ENCODE results near the gene LCLAT1.
"Not testable (repeated sequence)": the region's sequence is repeated elsewhere in the genome, so short reads cannot be mapped to it uniquely, and the experiment has no call there.

LCLAT1 gene

DNA sequence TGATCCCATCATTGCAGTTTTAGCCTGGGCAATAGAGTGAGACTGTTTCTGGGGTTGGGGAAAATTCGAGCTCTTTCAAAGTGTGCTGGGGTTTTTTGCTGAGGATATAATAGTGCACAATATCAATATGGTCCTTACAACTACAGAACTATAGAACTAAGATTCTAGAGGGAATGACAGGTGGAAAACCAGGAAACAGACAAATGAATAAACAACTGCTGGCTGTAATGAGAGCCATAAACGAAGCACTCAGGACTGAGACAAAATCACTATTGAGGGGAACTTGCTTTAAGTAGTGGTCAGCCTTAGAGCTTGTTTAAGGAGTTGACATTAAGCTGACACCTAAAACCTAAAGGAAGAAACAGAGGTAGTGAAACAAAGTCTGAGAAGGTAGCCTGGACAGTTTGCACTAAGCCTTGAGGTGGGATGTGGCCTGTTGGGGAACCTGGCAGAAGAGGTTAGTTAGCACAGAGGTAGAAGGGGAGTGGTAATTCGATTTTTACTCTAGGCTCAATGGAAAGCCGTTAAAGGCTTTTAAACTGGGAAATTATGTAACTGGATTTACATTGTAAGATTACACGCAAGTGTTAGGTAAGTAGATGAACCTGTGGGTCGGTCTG lies 33.8 kb downstream of the LCLAT1 start:
- no peak for DNase-seq
- in situ Hi-C loops (cut with MboI; ENCODE audit: low pct_unique_long_range_greater_than_20kb, low sequenced_read_pairs): no loop called here

DNA sequence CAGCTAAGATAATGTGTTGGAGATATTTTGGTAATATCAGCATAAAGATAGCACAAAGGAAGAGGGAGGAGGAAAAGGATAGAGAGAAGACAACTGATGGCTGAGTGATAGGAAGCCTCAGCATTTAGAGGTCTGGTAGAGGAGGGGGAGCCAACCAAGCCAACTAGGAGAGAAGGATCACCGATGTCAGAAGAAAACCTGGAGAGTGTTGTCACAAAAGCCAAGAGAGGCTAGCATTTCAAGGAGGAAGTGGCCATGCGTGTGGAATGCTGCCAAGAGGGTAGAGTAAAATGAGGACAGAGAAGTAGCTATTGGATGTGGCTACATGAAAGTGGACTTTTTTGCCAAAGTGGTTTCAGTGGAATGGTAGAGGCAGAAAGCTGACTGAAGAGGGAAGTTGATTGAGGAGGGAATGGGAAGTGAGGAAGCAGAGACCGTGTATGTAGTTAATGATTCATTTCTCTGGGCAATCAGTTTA lies 34.3 kb downstream of the LCLAT1 start:
- in situ Hi-C loops (cut with MboI; ENCODE audit: low pct_unique_long_range_greater_than_20kb, low sequenced_read_pairs): no loop called here
- DNase-seq: peak; percentile 86

DNA sequence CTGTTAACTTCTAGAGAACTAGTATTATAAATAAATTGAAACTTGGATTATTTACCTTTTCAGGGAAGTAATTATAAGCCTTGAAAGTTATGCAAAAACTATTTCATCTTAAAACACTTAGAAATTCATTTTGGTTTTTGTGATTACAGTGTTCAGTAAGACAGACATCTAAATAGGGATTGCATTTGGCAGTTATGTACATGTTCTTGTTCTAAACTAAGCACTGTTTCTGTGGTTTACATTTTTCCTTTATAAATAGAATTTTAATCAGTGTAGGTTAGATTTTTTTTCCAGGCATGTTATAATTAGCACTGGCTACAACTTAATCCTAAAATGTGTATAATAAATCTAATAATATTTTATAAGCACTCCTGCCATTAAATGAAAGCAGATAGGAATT lies 35.0 kb downstream of the LCLAT1 start:
- in situ Hi-C loops (cut with MboI; ENCODE audit: low pct_unique_long_range_greater_than_20kb, low sequenced_read_pairs): no loop called here
- DNase-seq: no peak

DNA sequence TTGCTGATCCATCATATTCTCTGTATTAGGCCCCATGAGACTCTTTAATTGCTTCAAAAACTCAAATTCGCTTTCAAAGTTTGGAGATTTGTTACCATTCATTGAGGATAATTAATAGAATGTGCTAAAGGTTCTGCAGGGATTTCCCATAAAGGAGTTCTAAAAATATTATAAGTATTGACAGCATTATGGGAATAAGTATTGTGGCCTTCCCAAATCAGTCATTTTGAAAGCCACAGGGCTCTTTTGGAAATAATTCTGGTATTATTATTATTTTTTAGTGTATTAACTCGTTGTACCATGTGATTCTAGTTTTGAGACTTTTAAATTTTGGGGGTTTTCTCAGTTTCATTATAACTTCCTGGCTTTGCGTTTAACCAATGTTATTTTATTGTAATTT lies 37.1 kb downstream of the LCLAT1 start:
- no peak for DNase-seq
- in situ Hi-C loops (cut with MboI; ENCODE audit: low pct_unique_long_range_greater_than_20kb, low sequenced_read_pairs): no loop called here

DNA sequence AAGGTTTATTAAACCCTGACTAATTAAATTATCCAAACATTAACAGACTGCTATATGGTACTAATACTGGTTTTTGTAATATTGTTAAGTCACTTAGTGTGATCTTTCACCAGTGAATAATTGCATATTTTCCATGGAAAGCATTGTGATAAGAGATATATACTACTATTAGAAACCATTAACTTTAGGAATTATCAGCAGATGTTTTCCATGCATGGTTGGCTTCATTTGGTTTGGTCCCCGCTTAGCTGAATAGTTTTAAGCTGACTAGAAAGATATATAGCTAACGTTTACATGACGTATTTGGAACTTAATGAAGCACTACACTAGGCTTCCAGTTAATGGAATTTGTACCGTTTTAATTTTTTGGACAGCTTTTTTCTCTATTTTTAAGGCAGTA lies 37.9 kb downstream of the LCLAT1 start:
- in situ Hi-C loops (cut with MboI; ENCODE audit: low pct_unique_long_range_greater_than_20kb, low sequenced_read_pairs): no loop called here
- DNase-seq: no peak

DNA sequence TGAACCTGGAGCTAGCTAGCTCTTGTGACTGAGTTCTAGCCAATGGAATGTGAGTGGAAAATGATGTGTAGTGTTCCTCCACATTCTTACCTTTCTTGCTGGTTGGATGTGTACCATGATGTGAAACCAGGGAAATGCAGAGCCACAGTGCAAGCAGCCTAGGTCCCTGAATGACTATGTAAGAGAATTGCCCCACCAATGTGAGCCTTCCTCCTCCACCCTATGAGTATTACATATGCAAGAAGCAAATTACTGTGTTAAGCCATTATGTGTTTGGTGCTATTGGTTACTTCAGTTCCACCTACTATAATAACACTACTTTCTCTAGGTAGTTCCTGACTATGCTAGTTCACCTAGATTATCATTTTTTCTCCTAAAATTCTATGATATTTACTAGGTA lies 39.6 kb downstream of the LCLAT1 start:
- DNase-seq: no peak
- in situ Hi-C loops (cut with MboI; ENCODE audit: low pct_unique_long_range_greater_than_20kb, low sequenced_read_pairs): no loop called here

DNA sequence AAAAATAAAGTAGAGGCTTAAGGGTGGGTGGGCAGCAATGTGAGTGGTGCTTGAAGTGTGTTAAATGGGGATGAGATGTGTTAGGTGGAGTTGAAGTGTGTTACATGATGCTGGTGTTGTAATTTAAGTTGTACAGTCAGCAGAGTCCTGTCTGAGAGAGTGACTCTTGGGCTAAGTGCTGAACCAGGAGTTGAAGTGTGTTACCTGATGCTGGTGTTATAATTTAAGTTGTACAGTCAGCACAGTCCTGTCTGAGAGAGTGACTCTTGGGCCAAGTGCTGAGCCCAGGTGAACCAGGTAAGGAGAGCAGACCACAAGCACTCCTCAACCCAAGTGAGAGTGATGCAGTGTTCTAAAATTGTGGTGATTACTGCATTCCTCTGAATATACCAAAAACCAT lies 40.6 kb downstream of the LCLAT1 start:
- no peak for DNase-seq
- in situ Hi-C loops (cut with MboI; ENCODE audit: low pct_unique_long_range_greater_than_20kb, low sequenced_read_pairs): no loop called here

DNA sequence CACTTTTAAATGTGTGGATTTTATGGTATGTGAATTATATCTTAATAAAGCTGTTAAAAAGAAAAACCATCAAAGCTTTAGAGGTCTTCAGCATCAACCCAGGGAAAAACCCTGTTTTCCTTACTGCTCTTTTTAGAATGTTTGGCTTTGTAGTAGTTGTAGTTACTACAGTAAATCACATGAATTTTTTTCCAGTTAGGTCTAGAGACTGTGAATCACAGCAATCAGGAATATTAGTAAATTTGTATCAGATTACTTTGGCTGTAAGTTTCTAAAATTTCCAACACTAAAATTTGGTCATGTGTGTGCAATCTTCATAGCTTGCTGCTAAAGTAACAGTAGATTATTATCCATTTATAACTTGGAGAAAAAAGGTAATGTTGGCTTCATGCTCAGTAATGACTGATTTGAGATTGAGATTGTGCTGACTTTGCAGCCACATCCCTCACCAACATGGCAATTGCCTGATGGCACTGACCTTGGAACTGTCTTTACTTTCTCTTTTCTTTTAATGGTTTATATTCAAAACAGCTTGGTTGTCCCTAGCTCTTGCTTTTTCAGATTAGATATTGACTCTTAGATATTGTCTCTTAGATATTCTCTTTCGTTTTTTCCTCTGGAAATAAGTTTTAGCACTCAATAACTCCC lies 41.1 kb downstream of the LCLAT1 start:
- in situ Hi-C loops (cut with MboI; ENCODE audit: low pct_unique_long_range_greater_than_20kb, low sequenced_read_pairs): no loop called here
- no peak for DNase-seq

DNA sequence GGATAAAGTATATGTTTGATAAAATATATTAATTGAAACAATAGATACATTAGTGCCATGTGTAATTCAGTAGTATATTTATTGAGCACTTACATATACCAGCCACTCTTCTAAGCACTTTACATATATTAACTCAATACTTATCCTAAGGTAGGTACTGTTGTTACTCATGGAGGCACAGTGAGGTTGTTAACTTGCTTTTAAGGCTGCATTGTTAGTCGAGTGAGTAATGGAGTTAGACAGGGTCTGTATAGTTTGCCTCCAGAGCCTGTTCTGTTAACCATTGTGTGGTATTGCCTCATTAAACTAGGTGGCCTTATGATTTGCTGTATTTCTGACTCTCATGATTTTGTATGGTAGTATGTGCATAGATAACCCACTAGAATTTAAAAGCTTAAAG lies 44.2 kb downstream of the LCLAT1 start:
- no peak for DNase-seq
- in situ Hi-C loops (cut with MboI; ENCODE audit: low pct_unique_long_range_greater_than_20kb, low sequenced_read_pairs): no loop called here

DNA sequence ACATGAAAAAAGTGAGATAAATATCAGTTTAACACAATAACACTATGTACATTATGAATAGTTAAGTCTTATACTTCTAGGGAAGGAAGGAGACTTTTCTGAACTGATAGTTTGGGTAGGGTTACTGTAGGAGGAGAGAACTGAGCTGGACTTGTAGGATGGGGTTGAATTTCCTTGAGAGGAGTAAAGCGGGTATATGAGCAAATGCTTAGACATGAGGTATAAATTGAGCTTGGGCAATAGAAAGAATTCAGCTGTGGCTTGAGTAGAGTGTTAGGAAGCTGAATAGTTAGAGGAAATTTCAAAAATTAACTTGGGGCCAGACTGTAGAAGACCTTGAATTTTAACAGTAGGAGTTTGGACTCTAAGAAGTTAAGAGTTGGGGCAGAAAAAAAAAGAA lies 45.1 kb downstream of the LCLAT1 start:
- DNase-seq: no peak
- in situ Hi-C loops (cut with MboI; ENCODE audit: low pct_unique_long_range_greater_than_20kb, low sequenced_read_pairs): no loop called here

DNA sequence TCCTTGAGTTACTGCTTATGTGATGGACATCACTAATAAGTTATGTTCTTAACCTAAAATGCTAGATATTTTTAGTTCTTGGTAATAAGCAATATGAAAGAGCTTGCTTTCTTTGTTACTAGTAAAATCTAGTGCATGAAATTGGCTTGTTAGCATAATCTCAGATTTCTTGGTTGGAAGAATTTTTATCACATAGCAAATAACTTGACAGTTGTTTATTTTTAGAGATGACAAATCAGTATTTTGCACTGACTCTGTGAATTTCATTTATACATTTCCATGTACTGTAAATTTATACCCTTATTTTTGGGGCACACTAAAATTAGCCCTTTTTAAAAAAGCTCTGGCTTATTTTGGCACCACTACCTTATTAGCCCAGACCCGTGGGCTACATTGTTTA lies 45.6 kb downstream of the LCLAT1 start:
- in situ Hi-C loops (cut with MboI; ENCODE audit: low pct_unique_long_range_greater_than_20kb, low sequenced_read_pairs): no loop called here
- no peak for DNase-seq

DNA sequence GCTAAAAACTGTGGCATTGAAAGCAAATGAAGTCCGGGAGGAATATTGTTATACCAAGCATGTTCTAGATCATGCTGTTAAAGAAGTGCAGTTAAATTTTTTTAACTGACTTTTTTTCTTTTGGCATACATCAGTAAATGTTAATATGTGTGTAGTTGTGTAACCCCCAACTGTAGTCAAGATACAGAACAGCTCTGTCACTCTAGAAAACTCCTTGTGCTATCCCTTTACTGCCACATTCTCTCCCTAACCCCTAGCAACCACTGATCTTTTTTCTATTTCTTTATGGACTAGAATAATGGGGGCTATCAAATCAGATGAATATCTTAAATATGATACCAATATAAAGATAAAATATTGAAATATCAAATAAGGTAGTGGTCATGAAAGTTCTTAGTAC lies 46.4 kb downstream of the LCLAT1 start:
- in situ Hi-C loops (cut with MboI; ENCODE audit: low pct_unique_long_range_greater_than_20kb, low sequenced_read_pairs): no loop called here
- no peak for DNase-seq

DNA sequence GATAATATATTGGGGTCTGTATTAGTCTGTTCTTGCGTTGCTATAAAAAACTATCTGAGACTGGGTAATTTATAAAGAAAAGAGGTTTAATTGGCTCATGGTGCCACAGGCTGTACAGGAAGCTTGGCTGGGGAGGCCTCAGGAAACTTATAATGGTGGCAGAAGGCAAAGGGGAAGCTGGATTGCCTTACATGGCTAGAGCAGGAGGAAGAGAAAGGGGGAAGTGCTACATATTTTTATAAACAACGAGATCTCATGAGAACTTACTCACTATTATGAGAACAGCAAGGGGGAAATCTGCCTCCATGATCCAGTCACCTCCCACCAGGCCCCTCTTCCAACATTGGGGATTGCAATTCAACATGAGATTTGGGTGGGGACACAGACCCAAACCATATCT lies 48.9 kb downstream of the LCLAT1 start:
- in situ Hi-C loops (cut with MboI; ENCODE audit: low pct_unique_long_range_greater_than_20kb, low sequenced_read_pairs): not testable (repeated sequence)
- peak; percentile 83 for DNase-seq

DNA sequence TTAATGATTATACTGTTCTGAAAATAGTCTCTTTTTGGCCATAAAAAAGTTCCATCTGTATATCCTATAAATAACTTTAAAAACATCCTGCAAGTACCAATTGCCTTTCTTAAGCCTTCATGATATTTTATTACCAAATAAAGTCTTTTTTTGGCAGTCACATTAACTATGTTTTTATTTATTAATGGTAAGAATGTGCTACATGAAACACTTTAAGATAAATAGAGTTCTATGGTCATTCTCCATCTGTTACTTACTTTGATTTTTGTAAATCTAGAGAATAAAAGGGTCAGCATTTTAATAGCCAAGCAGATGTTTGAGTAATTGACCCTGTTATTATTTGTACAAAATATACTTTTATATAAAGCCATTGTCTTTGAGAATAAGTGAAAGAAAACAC lies 52.6 kb downstream of the LCLAT1 start:
- in situ Hi-C loops (cut with MboI; ENCODE audit: low pct_unique_long_range_greater_than_20kb, low sequenced_read_pairs): no loop called here
- no peak for DNase-seq

DNA sequence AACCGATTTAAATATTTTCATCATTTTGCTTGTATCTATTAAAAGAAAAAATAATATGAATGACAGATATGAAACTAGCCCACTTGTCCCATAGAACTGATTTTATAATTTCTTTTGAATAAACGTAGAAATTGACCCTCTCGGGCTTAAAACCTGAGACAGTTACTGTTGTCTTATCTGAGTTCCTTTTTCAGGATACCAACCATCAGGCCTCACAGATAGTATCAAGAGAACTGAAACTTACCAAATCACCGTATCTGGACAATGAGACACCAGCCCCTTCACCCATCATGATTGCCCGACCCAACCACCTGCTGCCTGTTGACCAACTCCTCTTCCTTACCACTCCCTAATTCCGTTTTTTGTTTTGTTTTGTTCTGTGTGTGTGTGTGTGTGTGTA lies 53.7 kb downstream of the LCLAT1 start:
- no peak for DNase-seq
- in situ Hi-C loops (cut with MboI; ENCODE audit: low pct_unique_long_range_greater_than_20kb, low sequenced_read_pairs): no loop called here

DNA sequence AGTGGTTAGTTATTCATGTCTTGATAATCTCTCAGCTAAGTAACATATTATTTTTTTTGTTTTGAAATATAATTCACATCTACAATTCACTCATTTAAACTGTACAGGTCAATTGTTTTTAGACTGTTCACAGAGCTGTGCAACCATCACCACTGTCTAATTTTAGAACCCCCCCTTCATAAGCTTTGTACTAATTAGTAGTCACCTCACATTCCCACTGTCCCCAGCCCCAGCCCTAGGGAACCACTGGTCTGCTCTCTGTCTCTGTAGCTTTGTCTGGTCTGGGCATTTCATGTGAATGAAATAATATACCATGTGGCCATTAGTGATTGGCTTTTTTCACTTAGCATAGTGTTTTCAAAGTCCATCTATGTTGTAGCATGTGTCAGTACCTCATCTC lies 55.3 kb downstream of the LCLAT1 start:
- DNase-seq: no peak
- in situ Hi-C loops (cut with MboI; ENCODE audit: low pct_unique_long_range_greater_than_20kb, low sequenced_read_pairs): no loop called here

DNA sequence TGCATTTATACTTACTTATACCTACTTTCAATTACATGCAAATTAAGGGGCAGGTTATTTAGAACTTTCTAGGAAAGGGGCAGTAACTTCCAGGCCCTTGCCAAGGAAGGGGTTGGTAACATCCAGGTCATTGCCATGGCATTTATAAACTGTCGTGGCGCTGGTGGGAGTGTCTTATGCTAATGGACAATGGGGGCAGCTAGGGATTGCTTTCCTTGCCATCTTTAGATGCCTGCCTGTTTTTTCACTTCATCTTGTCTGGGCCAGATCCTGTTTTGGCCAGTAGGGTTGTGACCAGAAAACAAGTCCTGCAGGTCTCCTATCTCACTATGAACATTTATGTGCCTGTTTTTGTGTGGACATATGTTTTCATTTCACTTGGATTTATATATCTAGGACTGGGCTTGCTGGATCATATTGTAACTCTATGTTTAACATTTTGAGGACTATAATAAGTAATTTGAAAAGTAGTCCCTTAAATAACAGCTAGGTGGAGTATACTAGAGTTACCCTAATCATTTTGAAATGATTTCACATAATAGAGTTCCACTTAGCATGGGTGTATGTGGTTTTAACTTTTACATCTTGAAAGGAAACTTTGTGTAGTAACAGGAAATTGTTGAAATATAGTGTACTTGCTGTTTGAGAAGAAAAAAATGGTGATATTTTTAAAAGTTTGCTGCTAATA lies 56.1 kb downstream of the LCLAT1 start:
- peak; percentile 18 for DNase-seq
- in situ Hi-C loops (cut with MboI; ENCODE audit: low pct_unique_long_range_greater_than_20kb, low sequenced_read_pairs): no loop called here

DNA sequence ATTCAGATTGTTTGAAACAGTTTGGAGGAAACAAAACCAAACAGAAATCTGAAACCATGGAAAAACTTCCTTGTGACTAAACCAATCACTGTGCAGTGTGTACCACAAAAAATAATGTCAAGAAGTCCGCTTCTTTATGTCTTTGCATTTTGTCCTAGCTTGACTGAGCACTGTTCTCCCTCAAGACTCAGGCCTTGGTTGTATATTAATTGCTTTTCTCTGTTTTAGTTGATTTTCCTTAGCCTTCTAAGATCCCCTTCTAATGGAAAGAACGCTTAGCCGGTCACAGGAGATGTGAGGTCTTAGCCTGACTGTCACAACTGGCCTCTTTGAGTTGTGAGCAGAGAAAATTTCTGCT lies 56.6 kb downstream of the LCLAT1 start:
- in situ Hi-C loops (cut with MboI; ENCODE audit: low pct_unique_long_range_greater_than_20kb, low sequenced_read_pairs): no loop called here
- DNase-seq: no peak

DNA sequence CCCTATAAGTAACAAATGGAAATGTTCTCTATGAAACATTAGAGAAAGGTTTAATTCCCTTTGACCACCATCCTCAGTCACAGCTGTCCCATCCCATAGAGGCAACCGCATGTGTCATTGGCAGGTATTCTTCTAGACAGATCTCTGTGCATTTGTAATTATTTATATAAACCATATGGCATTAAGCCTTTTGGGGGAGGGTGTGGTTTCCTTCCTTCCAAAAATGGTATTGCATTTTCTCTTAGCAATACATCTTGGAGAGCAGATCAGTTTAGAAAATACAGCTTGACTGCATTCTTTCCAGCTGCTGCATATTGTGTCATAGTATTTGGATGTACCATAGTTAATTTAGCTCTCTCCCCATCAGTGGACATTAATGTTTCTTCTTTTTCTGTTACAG lies 57.7 kb downstream of the LCLAT1 start:
- DNase-seq: no peak
- in situ Hi-C loops (cut with MboI; ENCODE audit: low pct_unique_long_range_greater_than_20kb, low sequenced_read_pairs): no loop called here

DNA sequence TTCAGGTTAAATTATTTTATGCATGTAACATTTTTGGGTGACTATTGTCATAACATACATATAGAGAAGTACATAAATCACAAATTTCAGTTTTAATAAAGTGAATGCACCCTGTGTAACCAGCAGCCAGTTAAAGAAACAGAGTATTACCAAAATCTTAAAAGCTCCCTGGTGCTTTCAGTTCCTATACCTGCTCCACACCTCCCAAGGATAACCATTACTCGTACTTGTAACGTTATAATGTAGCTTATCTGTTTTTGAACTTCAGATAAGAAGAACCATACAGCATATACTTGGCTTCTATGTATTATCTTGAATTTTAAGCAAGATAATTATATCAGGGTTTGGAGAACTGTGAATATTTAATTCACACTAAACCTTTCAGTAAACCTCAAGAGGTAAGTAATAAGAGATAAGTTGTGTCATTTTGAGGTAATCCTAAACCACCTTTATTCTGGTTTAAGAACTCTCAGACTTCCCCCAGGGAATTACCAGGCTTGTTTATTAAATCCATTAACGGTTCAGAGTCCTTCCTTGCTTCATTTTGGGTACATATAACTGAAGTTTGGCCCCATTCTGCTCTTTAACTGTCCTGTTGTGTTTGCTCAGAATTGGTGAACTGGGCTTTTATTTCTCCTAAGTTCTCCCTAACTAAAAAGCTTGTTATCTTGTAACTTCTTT lies 58.6 kb downstream of the LCLAT1 start:
- DNase-seq: no peak
- in situ Hi-C loops (cut with MboI; ENCODE audit: low pct_unique_long_range_greater_than_20kb, low sequenced_read_pairs): no loop called here
